ENCODE results near the gene ATOH8. TPM values are rescaled to one million over a fixed set of nuclear protein-coding genes. Genes with fewer than 3 reads are reported as not detected.
A peak's percentile ranks its signal among the peaks of the same experiment; 100 is the strongest.

The ATOH8 gene
- total and polyA plus RNA-seq, 2 experiments from 2014 or later, result 4.8 to 10.6 TPM

DNA sequence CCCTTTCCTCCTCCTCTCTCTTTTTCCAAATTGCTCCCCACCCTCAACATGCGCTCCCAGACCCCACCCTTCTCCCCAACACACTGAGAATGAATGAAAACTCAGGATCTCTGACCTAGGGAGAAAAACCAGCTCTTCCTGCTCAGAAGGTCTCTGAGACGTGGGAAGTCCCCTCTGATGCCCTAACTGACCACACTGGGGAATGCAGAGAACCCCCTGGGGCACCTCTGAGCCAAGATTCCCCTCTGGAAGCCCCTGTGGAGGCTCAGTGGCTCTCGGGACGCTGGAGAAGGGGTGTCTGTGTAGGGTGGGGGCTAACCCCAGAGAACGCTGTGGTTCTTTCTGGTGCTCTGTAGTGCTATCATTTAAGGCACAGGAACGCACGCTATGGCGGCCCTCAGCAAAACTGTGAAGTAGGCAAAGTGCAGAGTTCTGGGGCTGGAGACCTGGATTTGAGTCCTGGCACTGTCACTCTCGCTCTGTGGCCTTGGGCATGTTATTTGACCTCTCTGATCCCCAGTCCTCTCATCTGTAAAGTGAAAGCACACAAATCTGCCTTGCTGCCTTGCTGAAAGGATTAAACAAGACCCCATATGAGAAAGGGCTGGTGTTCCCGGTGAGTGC is 17.1 kb downstream of the ATOH8 start:
- no peaks in the 10 kb centered on the region for H3K27me3 ChIP-seq
- H3K4me1 ChIP-seq (ENCODE audit: low read depth), result peaks cover 66% of the 10 kb centered on the region
- no peaks in the 10 kb centered on the region for H3K9me3 ChIP-seq (ENCODE audit: low read depth)
- no peak for DNase-seq (ENCODE audit: low read depth in 1 of 2, low spot score in 1 of 2)
- TF ChIP-seq, protein P1, sequence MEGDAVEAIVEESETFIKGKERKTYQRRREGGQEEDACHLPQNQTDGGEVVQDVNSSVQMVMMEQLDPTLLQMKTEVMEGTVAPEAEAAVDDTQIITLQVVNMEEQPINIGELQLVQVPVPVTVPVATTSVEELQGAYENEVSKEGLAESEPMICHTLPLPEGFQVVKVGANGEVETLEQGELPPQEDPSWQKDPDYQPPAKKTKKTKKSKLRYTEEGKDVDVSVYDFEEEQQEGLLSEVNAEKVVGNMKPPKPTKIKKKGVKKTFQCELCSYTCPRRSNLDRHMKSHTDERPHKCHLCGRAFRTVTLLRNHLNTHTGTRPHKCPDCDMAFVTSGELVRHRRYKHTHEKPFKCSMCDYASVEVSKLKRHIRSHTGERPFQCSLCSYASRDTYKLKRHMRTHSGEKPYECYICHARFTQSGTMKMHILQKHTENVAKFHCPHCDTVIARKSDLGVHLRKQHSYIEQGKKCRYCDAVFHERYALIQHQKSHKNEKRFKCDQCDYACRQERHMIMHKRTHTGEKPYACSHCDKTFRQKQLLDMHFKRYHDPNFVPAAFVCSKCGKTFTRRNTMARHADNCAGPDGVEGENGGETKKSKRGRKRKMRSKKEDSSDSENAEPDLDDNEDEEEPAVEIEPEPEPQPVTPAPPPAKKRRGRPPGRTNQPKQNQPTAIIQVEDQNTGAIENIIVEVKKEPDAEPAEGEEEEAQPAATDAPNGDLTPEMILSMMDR (IDR thresholded peaks at IDR 0.05; ENCODE audit: low read depth, low read length), result no peak
- H3K36me3 ChIP-seq, result no peaks in the 10 kb centered on the region
- no peak overlapping the region for H3K4me3 ChIP-seq
- H3K27ac ChIP-seq, result peak overlapping the region; percentile 85

DNA sequence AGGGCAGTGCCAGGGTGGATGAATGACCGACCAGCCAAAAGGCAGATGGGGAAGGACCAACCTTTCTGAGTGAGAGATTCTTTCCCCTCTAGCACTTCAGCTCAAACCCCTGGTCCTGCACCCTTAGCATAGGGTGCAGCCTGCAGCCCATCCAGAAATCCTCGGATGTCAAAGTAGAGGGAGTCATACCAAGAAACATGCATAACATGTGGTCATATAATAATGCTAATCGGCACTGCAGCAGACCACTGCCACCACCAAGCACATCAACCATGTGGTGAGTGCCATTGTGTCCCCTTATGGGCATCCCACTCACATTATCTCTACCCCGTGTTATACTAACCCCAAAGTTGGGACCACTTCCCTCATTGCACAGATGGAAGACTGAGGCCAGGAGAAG is 17.7 kb downstream of the ATOH8 start:
- H3K4me1 ChIP-seq (ENCODE audit: low read depth), result peaks cover 61% of the 10 kb centered on the region
- no peak overlapping the region for H3K4me3 ChIP-seq
- no peak for DNase-seq (ENCODE audit: low read depth in 1 of 2, low spot score in 1 of 2)
- H3K36me3 ChIP-seq, result no peaks in the 10 kb centered on the region
- peak overlapping the region; percentile 88 for H3K27ac ChIP-seq
- no peaks in the 10 kb centered on the region for H3K9me3 ChIP-seq (ENCODE audit: low read depth)
- H3K27me3 ChIP-seq, result no peaks in the 10 kb centered on the region
- TF ChIP-seq, protein P1 (IDR thresholded peaks at IDR 0.05; ENCODE audit: low read depth, low read length), result no peak

DNA sequence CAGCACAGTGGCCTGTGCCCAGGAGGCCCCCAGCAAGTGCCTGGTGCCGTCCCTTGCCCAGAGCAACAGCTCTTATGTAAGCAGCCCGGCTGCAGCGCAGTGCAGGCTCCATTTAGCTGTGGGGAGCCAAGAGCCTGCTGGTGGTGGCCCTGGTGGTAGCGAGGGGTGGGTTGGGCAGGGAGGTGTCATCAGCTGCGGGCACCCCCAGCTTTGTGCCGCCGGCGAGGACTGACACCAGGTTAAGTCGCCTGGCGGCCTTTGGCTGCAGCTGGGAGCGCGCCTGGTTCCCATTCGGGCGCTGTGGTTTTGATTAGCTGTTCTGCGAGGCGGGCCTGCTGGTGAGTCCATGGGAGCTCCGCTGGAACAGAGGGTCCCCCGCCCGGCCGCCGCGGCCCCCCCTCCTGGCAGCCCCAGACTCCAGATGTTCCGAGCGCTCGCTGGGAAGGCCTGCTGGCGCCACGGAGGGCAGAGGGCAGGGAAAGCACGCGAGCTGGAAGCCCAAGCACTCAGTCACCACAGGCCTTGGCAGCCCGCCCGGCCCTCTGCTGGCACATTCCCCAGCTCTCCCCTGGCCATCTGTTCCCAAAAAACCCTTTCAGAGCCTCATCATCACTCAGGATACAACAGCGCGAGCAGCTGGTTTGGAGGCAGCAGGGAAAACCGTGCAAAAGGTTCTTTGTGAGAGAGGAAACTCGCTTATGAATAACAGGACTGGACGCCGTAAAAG is 18.4 kb downstream of the ATOH8 start:
- Histone ChIP-seq H3K27ac (peak overlapping the region; percentile 88), H3K4me3 (no peak overlapping the region)
- DNase-seq (ENCODE audit: low read depth in 1 of 2, low spot score in 1 of 2), result peak; percentile 92 to 100

DNA sequence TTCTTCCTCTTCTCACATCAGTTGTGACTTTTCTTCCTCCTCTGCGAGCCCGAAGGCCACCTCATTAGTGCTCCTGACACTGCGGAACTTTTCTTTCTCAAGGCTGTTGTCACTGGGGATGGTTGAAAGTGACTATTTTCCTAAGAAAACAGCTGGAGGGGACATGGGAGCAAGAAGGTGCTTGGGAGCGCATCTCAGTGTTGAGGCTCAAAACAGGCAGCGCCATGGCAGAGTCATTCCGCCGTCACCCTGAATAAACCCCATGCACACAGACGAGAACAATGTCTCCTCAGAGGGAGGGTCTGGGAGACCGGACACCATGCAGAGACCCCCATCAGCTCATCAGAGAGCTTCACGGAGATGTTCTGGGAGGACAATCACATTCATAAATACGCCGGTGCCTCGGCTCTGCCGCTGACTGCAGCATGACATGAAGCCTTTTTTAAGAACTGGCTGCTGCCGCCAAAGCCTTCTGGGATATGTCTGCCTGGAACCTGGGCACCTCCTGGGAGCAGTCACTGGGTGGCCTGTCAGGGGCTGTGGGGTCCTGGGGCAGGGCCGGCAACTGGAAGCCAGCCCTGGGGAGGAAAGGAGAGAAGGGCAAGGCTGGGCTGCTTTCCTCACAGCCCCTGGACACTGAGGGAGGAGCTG is 19.2 kb downstream of the ATOH8 start:
- DNase-seq (ENCODE audit: low read depth in 1 of 2, low spot score in 1 of 2), result no peak
- no peaks in the 10 kb centered on the region for H3K27me3 ChIP-seq
- H3K9me3 ChIP-seq (ENCODE audit: low read depth), result no peaks in the 10 kb centered on the region
- H3K27ac ChIP-seq, result peak overlapping the region; percentile 88
- H3K4me3 ChIP-seq, result no peak overlapping the region
- TF ChIP-seq, protein P1 (IDR thresholded peaks at IDR 0.05; ENCODE audit: low read depth, low read length), result no peak
- no peaks in the 10 kb centered on the region for H3K36me3 ChIP-seq
- H3K4me1 ChIP-seq (ENCODE audit: low read depth), result peaks cover 62% of the 10 kb centered on the region

More for the DNA sequence above, 18.4 kb downstream of the ATOH8 start:
- Histone ChIP-seq H3K4me1 (ENCODE audit: low read depth) (peaks cover 56% of the 10 kb centered on the region), H3K36me3 (no peaks in the 10 kb centered on the region), H3K27me3 (no peaks in the 10 kb centered on the region), H3K9me3 (ENCODE audit: low read depth) (no peaks in the 10 kb centered on the region)
- TF ChIP-seq, protein P1 (IDR thresholded peaks at IDR 0.05; ENCODE audit: low read depth, low read length), result peak; percentile 22

DNA sequence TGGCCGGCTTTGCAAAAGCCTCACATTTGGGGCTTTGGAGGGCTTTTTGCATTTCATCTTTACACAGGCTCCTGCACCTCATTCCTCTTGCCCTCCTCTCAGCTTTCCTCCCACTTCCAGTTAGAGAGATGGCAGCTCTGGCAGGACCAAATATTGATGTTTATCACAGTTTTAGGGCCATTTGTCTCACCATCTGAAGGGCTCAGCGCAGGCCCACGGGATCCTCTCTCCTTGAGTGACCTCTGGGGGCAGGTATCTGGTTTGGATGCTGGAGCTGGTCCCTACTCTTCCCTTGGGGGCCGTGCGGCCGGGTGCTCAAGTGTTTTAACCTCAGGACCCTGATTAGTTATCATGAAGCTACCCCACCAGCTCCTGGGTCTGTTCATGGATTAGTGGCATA is 19.9 kb downstream of the ATOH8 start:
- Histone ChIP-seq H3K4me1 (ENCODE audit: low read depth) (peaks cover 54% of the 10 kb centered on the region), H3K27ac (peak overlapping the region; percentile 88), H3K9me3 (ENCODE audit: low read depth) (no peaks in the 10 kb centered on the region), H3K27me3 (no peaks in the 10 kb centered on the region), H3K36me3 (no peaks in the 10 kb centered on the region), H3K4me3 (no peak overlapping the region)
- TF ChIP-seq, protein P1 (IDR thresholded peaks at IDR 0.05; ENCODE audit: low read depth, low read length), result no peak
- no peak for DNase-seq (ENCODE audit: low read depth in 1 of 2, low spot score in 1 of 2)

Data from cardiac muscle cell (in vitro differentiated cells and primary cell).